IMR-90 (cell line): Measurements from ENCODE around the gene C16orf92. TPM values are rescaled to one million over a fixed set of nuclear protein-coding genes. Genes with fewer than 3 reads are reported as not detected.
"Not testable (repeated sequence)": the region's sequence is repeated elsewhere in the genome, so short reads cannot be mapped to it uniquely, and the experiment has no call there.

Experiments used
- ATAC-seq: fragments of 200-7000 bp; cut with Tn5 transposase; 2 replicates; pipeline ENCODE4 v1.9.1; 2020; ENCODE audit warnings: low read depth, mild to moderate bottlenecking, moderate library complexity
- BruUV-seq: library from RNA; stranded (reverse); fragments of 400-500 nt; replicated peaks from 2 replicates; lab custom pipeline; 2021; lab: Mats Ljungman, UMichigan
- CTCF ChIA-PET: fragments of 300-600 bp; formaldehyde crosslinking; extraction: SDS; loops from one replicate; lab custom pipeline; 2021; ENCODE audit warnings: antibody characterized with exemption; lab: Yijun Ruan, JAX
- POLR2A ChIA-PET: fragments of 300-600 bp; sonication (Branson Sonifier 250); formaldehyde crosslinking; loops from one replicate; lab custom pipeline; 2022; ENCODE audit warnings: antibody characterized with exemption; ENCODE audit not compliant: unreplicated experiment; lab: Charles Lee
- DNase-seq: peaks from one replicate; pipeline ENCODE4 v3.0.0; 2013
- H2AFZ ChIP-seq: replicated peaks from 2 replicates; pipeline ENCODE3; 2013; ENCODE audit warnings: low read length, mild to moderate bottlenecking; ENCODE audit not compliant: poor library complexity
- H2AK5ac ChIP-seq: 2 replicates; pipeline ENCODE4 v1.6.1; 2013; ENCODE audit warnings: low read depth, low read length, inconsistent platforms
- H2AK9ac ChIP-seq: replicated peaks from 2 replicates; pipeline ENCODE3; 2013; ENCODE audit warnings: mild to moderate bottlenecking, low read depth, low read length, moderate library complexity; ENCODE audit not compliant: poor library complexity
- H2BK120ac ChIP-seq: 2 replicates; pipeline ENCODE4 v1.6.1; 2013; ENCODE audit warnings: low read depth, low read length, inconsistent platforms
- H2BK15ac ChIP-seq: 3 replicates; pipeline ENCODE4 v1.6.1; 2013; ENCODE audit warnings: low read depth, low read length, inconsistent platforms
- H2BK20ac ChIP-seq: 2 replicates; pipeline ENCODE4 v1.6.1; 2013; ENCODE audit warnings: low read depth, mild to moderate bottlenecking, inconsistent platforms, low read length, moderate library complexity
- H2BK5ac ChIP-seq: 2 replicates; pipeline ENCODE4 v1.6.1; 2013; ENCODE audit warnings: mild to moderate bottlenecking, low read depth, low read length, inconsistent platforms; ENCODE audit not compliant: poor library complexity, severe bottlenecking
- H3K14ac ChIP-seq: replicated peaks from 2 replicates; pipeline ENCODE4 v1.6.1; 2013; ENCODE audit warnings: low read depth, low read length, inconsistent platforms
- H3K18ac ChIP-seq: 2 replicates; pipeline ENCODE4 v1.6.1; 2013; ENCODE audit warnings: low read depth, low read length, control low read depth
- H3K23ac ChIP-seq: 2 replicates; pipeline ENCODE4 v1.6.1; 2013; ENCODE audit warnings: low read depth, low read length, inconsistent platforms
- H3K27ac ChIP-seq: 2 replicates; pipeline ENCODE4 v1.5.1; 2013; ENCODE audit warnings: mild to moderate bottlenecking, control low read depth, low read length; ENCODE audit not compliant: insufficient read depth
- H3K27me3 ChIP-seq: 2 replicates; pipeline ENCODE4 v1.6.1; 2013; ENCODE audit warnings: low read length; ENCODE audit not compliant: control insufficient read depth, insufficient read depth
- H3K36me3 ChIP-seq: 2 replicates; pipeline ENCODE4 v1.6.1; 2013; ENCODE audit warnings: low read length, mixed read lengths; ENCODE audit not compliant: control insufficient read depth, insufficient read depth
- H3K4ac ChIP-seq: 2 replicates; pipeline ENCODE4 v1.6.1; 2013; ENCODE audit warnings: low read depth, low read length, inconsistent platforms
- H3K4me1 ChIP-seq: 2 replicates; pipeline ENCODE4 v1.6.1; 2013; ENCODE audit warnings: low read length, mixed read lengths; ENCODE audit not compliant: control insufficient read depth, insufficient read depth
- H3K4me2 ChIP-seq: 2 replicates; pipeline ENCODE4 v1.6.1; 2013; ENCODE audit warnings: low read depth, mild to moderate bottlenecking, control low read depth, low read length, moderate library complexity
- H3K4me3 ChIP-seq: 2 replicates; pipeline ENCODE4 v1.5.1; 2013; ENCODE audit warnings: low read depth, mild to moderate bottlenecking, control low read depth, low read length, moderate library complexity; ENCODE audit not compliant: insufficient read depth
- H3K56ac ChIP-seq: 2 replicates; pipeline ENCODE4 v1.6.1; 2013; ENCODE audit warnings: low read length, inconsistent platforms; ENCODE audit not compliant: insufficient read depth; ENCODE audit errors: extremely low read depth
- H3K79me1 ChIP-seq, 2 experiments: 2 replicates each; pipeline ENCODE4 v1.6.1; 2013; ENCODE audit warnings: low read length in 2 of 2, inconsistent platforms in 1 of 2, low read depth in 1 of 2
- H3K9ac ChIP-seq: 2 replicates; pipeline ENCODE4 v1.6.1; 2013; ENCODE audit warnings: low read depth, low read length, control low read depth
- H3K9me1 ChIP-seq: 2 replicates; pipeline ENCODE4 v1.6.1; 2013; ENCODE audit warnings: low read length, inconsistent platforms; ENCODE audit not compliant: insufficient read depth
- H3K9me3 ChIP-seq: 2 replicates; pipeline ENCODE4 v1.6.1; 2013; ENCODE audit warnings: low read length; ENCODE audit not compliant: control insufficient read depth, insufficient read depth
- H4K20me1 ChIP-seq: 2 replicates; pipeline ENCODE4 v1.6.1; 2013; ENCODE audit warnings: low read length, inconsistent platforms; ENCODE audit not compliant: insufficient read depth
- H4K5ac ChIP-seq: 2 replicates; pipeline ENCODE4 v1.6.1; 2013; ENCODE audit warnings: mild to moderate bottlenecking, low read depth, low read length, control low read depth
- H4K8ac ChIP-seq, 2 experiments: 2 replicates each; pipeline ENCODE4 v1.6.1; 2013; ENCODE audit warnings: low read depth in 2 of 2, low read length in 2 of 2, control low read depth in 1 of 2, inconsistent platforms in 1 of 2
- H4K91ac ChIP-seq: 2 replicates; pipeline ENCODE4 v1.6.1; 2013; ENCODE audit warnings: low read depth, low read length, inconsistent platforms; ENCODE audit not compliant: insufficient read depth
- CTCF ChIP-seq: conservative IDR thresholded peaks from 2 replicates; pipeline ENCODE4 v1.5.1; 2012; ENCODE audit warnings: mild to moderate bottlenecking, low read depth, low read length, improper control_type of control experiment
- WGBS, 2 experiments: methylation state at CpG; one replicate each; pipeline versions ENCODE4 v1.1.5 to v1.1.7; 2013; ENCODE audit warnings: missing lambda C conversion rate in 2 of 2; ENCODE audit not compliant: insufficient read length in 1 of 2; ENCODE audit errors: extremely low coverage in 2 of 2; 5-methylcytosine and 5-hydroxymethylcytosine counted together
- dilution Hi-C: fragments of 300-500 bp; cut with HindIII; formaldehyde crosslinking; loops from one replicate; pipeline ENCODE4 v1.14.3; 2018; ENCODE audit warnings: low sequenced_read_pairs; ENCODE audit not compliant: unreplicated experiment
- in situ Hi-C: fragments of 300-500 bp; cut with MboI; formaldehyde crosslinking; loops from 3 replicates; pipeline ENCODE4 v1.14.3; 2019; ENCODE audit warnings: low sequenced_read_pairs, inconsistent platforms, mixed read lengths
- intact Hi-C: fragments of 100-400 bp; cut with micrococcal nuclease; formaldehyde crosslinking; loops from 2 replicates; pipeline ENCODE4 v1.10.0; 2022
- polyA plus RNA-seq, 3 experiments: library from polyadenylated mRNA; depleted of rRNA; stranded (reverse); fragments of >200 nt; gene quantifications; 2 replicates each; pipeline ENCODE4 v1.2.3, GENCODE V29; 2012; ENCODE audit warnings: low replicate concordance in 1 of 3
- total RNA-seq: library from RNA; depleted of rRNA; stranded (reverse); fragments of >200 nt; gene quantifications from 2 replicates; pipeline ENCODE4 v1.2.3, GENCODE V29; 2012

The C16orf92 gene
- total and polyA plus RNA-seq, 2 of the 4 experiments (the other 2 are of a cell fraction) = not detected

- H2BK15ac ChIP-seq = no peak overlapping the region
- TF ChIP-seq CTCF = no peak
- no peak overlapping the region for H4K91ac ChIP-seq
- no peaks in the 10 kb centered on the region for H4K20me1 ChIP-seq
- H3K56ac ChIP-seq = no peak overlapping the region
- no peak overlapping the region for H2BK120ac ChIP-seq
- ChIA-PET POLR2A (no interaction called here), CTCF (interaction anchor here (1.4 kb wide), 1 partner anchor 8 kb away, joined by 6 read pairs; no protein-coding TSS in a partner anchor)
- no peak overlapping the region for H4K5ac ChIP-seq
- no peak overlapping the region for H3K9ac ChIP-seq
- H3K79me1 ChIP-seq = no peaks in the 10 kb centered on the region
- H3K4me1 ChIP-seq = no peaks in the 10 kb centered on the region
- H3K27me3 ChIP-seq = peaks cover 12% of the 10 kb centered on the region
- H3K9me3 ChIP-seq = no peaks in the 10 kb centered on the region
- H2BK5ac ChIP-seq = no peak overlapping the region
- no peak for ATAC-seq
- in situ Hi-C loops = no loop called here
- DNase-seq = no peak
- H3K4ac ChIP-seq = no peak overlapping the region
- H3K18ac ChIP-seq = no peak overlapping the region
- H4K8ac ChIP-seq = no peak overlapping the region
- no peak overlapping the region for H2AFZ ChIP-seq
- no peak overlapping the region for H3K4me2 ChIP-seq
- intact Hi-C loops = no loop called here
- H3K14ac ChIP-seq = no peak overlapping the region
- H2AK5ac ChIP-seq = no peak overlapping the region
- H3K36me3 ChIP-seq = no peaks in the 10 kb centered on the region
- no peak overlapping the region for H2BK20ac ChIP-seq
- dilution Hi-C loops = no loop called here
- no peak overlapping the region for H3K27ac ChIP-seq
- no peak overlapping the region for H2AK9ac ChIP-seq
- WGBS, 2 experiments = no CpG with 5 or more reads among the region's 5 CpGs
- H3K4me3 ChIP-seq = no peak overlapping the region
- H3K23ac ChIP-seq = no peak overlapping the region
- no TSS peak for BruUV-seq
- H3K9me1 ChIP-seq = peaks cover 1% of the 10 kb centered on the region
Measured at GRCh38 chr16:30040221-30040620, 17.2 kb downstream of the C16orf92 start.

- H3K9me1 ChIP-seq, H3K4me3 ChIP-seq, H3K23ac ChIP-seq, H3K27ac ChIP-seq, H2AFZ ChIP-seq, POLR2A ChIA-PET, intact Hi-C loops, H3K79me1 ChIP-seq, H3K36me3 ChIP-seq, in situ Hi-C loops, H3K4me1 ChIP-seq, H4K5ac ChIP-seq, H2AK5ac ChIP-seq, H3K9me3 ChIP-seq, H3K4me2 ChIP-seq, H4K91ac ChIP-seq, H3K27me3 ChIP-seq, ATAC-seq, H3K14ac ChIP-seq, H3K18ac ChIP-seq, dilution Hi-C loops, H2BK120ac ChIP-seq, H3K56ac ChIP-seq, H2BK20ac ChIP-seq, H2BK5ac ChIP-seq, H3K9ac ChIP-seq, H2AK9ac ChIP-seq, H4K8ac ChIP-seq, H3K4ac ChIP-seq, H4K20me1 ChIP-seq, BruUV-seq, H2BK15ac ChIP-seq, DNase-seq: not testable (repeated sequence)
- CTCF ChIA-PET = interaction anchor here (1.4 kb wide), 1 partner anchor 9 kb away, joined by 6 read pairs; no protein-coding TSS in a partner anchor
- no CpG with 5 or more reads among the region's 5 CpGs for WGBS, 2 experiments
Measured at GRCh38 chr16:30040690-30041089, 17.7 kb downstream of the C16orf92 start.
